CD14-positive monocyte (primary cell): ENCODE data around the gene IL21R. TPM values are rescaled to one million over a fixed set of nuclear protein-coding genes. Genes with fewer than 3 reads are reported as not detected.
A peak's percentile ranks its signal among the peaks of the same experiment; 100 is the strongest.
"Not testable (repeated sequence)": the region's sequence is repeated elsewhere in the genome, so short reads cannot be mapped to it uniquely, and the experiment has no call there.

Experiments used
- DNase-seq, 3 donors: peaks; one replicate each; pipeline ENCODE4 v3.0.0-alpha.2; 2011 to 2022
- H2AFZ ChIP-seq: 2 replicates; pipeline ENCODE4 v1.6.0; 2012; ENCODE audit warnings: mild to moderate bottlenecking, low read depth, low read length, inconsistent platforms; ENCODE audit not compliant: insufficient read depth, poor library complexity, severe bottlenecking
- H3K27ac ChIP-seq, 2 donors: 1 replicate in 1 of 2; 2 replicates in 1 of 2; pipeline ENCODE4 v1.5.1; 2012 to 2013; ENCODE audit warnings: low read length in 2 of 2, control low read depth in 1 of 2, inconsistent platforms in 1 of 2, low read depth in 1 of 2, mild to moderate bottlenecking in 1 of 2
- H3K27me3 ChIP-seq, 2 donors: one replicate each; pipeline versions ENCODE4 v1.6.0 to v1.6.1; 2011 to 2013; ENCODE audit warnings: low read length in 2 of 2; ENCODE audit not compliant: control insufficient read depth in 2 of 2, insufficient read depth in 2 of 2
- H3K36me3 ChIP-seq, 2 donors: replicated peaks in 1 of 2; 1 replicate in 1 of 2; 2 replicates in 1 of 2; pipeline versions ENCODE4 v1.5.1 to v1.6.1; 2012 to 2013; ENCODE audit warnings: low read length in 2 of 2, control low read depth in 1 of 2, inconsistent platforms in 1 of 2, mild to moderate bottlenecking in 1 of 2; ENCODE audit not compliant: insufficient read depth in 2 of 2, control insufficient read depth in 1 of 2
- H3K4me1 ChIP-seq, 2 donors: 1 replicate in 1 of 2; 2 replicates in 1 of 2; pipeline versions ENCODE4 v1.5.1 to v1.6.1; 2012 to 2013; ENCODE audit warnings: low read length in 2 of 2, control low read depth in 1 of 2, inconsistent platforms in 1 of 2, mild to moderate bottlenecking in 1 of 2, moderate library complexity in 1 of 2; ENCODE audit not compliant: insufficient read depth in 2 of 2, control insufficient read depth in 1 of 2
- H3K4me2 ChIP-seq: replicated peaks from 2 replicates; pipeline ENCODE3; 2012; ENCODE audit warnings: low read length, moderate library complexity, mild to moderate bottlenecking; ENCODE audit not compliant: poor library complexity, severe bottlenecking; ENCODE audit errors: extremely low read depth
- H3K4me3 ChIP-seq, 3 experiments: fragments of 200-600 bp in 1 of 3; sonication (generic) in 1 of 3; replicated peaks in 1 of 3; 1 replicate in 2 of 3; 2 replicates in 1 of 3; pipeline ENCODE4 v1.5.1; 2011 to 2013; ENCODE audit warnings: low read length in 3 of 3, mild to moderate bottlenecking in 3 of 3, control low read depth in 2 of 3, low read depth in 2 of 3, inconsistent platforms in 1 of 3, moderate library complexity in 1 of 3
- H3K79me2 ChIP-seq: 2 replicates; pipeline ENCODE4 v1.6.0; 2012; ENCODE audit warnings: mild to moderate bottlenecking, control low read depth, inconsistent platforms, low read length, moderate library complexity; ENCODE audit not compliant: insufficient read depth
- H3K9ac ChIP-seq: 2 replicates; pipeline ENCODE4 v1.6.0; 2017; ENCODE audit warnings: low read length, mild to moderate bottlenecking; ENCODE audit not compliant: insufficient read depth, poor library complexity, severe bottlenecking
- H3K9me3 ChIP-seq, 2 donors: replicated peaks in 1 of 2; 1 replicate in 1 of 2; 2 replicates in 1 of 2; pipeline versions ENCODE4 v1.5.1 to v1.6.1; 2012 to 2013; ENCODE audit warnings: low read length in 2 of 2, control low read depth in 1 of 2; ENCODE audit not compliant: control insufficient read depth in 1 of 2, insufficient read depth in 1 of 2
- H4K20me1 ChIP-seq: 2 replicates; pipeline ENCODE4 v1.6.0; 2012; ENCODE audit warnings: mild to moderate bottlenecking, low read length, control low read depth, moderate library complexity; ENCODE audit not compliant: insufficient read depth
- H3K27ac Mint-ChIP-seq, 7 donors: one replicate each; pipeline ENCODE4 v1.8.0; 2020; ENCODE audit warnings: mild to moderate bottlenecking in 7 of 7, mixed read lengths in 7 of 7, moderate library complexity in 6 of 7, inconsistent platforms in 2 of 7
- H3K27me3 Mint-ChIP-seq, 3 donors: one replicate each; pipeline ENCODE4 v1.8.0; 2021 to 2022; ENCODE audit warnings: low read depth in 3 of 3, mild to moderate bottlenecking in 3 of 3, mixed read lengths in 3 of 3, moderate library complexity in 3 of 3, inconsistent platforms in 1 of 3
- H3K36me3 Mint-ChIP-seq, 2 donors: one replicate each; pipeline ENCODE4 v1.8.0; 2020; ENCODE audit warnings: mixed read lengths in 2 of 2, inconsistent platforms in 1 of 2, mild to moderate bottlenecking in 1 of 2
- H3K4me1 Mint-ChIP-seq: one replicate; pipeline ENCODE4 v1.8.0; 2020; ENCODE audit warnings: mild to moderate bottlenecking, mixed read lengths
- H3K4me3 Mint-ChIP-seq, 2 donors: one replicate each; pipeline ENCODE4 v1.8.0; 2020; ENCODE audit warnings: mild to moderate bottlenecking in 2 of 2, mixed read lengths in 2 of 2, moderate library complexity in 1 of 2
- H3K9me3 Mint-ChIP-seq, 7 donors: one replicate each; pipeline ENCODE4 v1.8.0; 2020 to 2022; ENCODE audit warnings: mixed read lengths in 7 of 7, mild to moderate bottlenecking in 6 of 7, moderate library complexity in 6 of 7, inconsistent platforms in 2 of 7
- WGBS: methylation state at CpG from one replicate; pipeline ENCODE4 v1.1.5; 2013; ENCODE audit warnings: missing lambda C conversion rate; ENCODE audit not compliant: insufficient coverage; 5-methylcytosine and 5-hydroxymethylcytosine counted together
- intact Hi-C, 2 donors: fragments of 100-400 bp; cut with micrococcal nuclease; formaldehyde crosslinking; loops; one replicate each; pipeline versions ENCODE4 v1.15.0 to v1.15.1; 2023
- polyA plus RNA-seq, 3 donors: library from polyadenylated mRNA; depleted of rRNA in 1 of 3; unstranded in 2 of 3; stranded (reverse) in 1 of 3; fragments of 300-500 nt in 2 of 3; fragments of >200 nt in 1 of 3; fragmentation: Illumina TruSeq in 2 of 3; gene quantifications; 1 replicate in 2 of 3; 2 replicates in 1 of 3; pipeline ENCODE4 v1.2.3, GENCODE V29; 2012 to 2021
- TF ChIP-seq, protein P1 (sequence below): fragments of 200-600 bp; IDR thresholded peaks from one replicate; pipeline ENCODE4 v1.8.0; 2022; ENCODE audit warnings: antibody characterized with exemption, mild to moderate bottlenecking

The IL21R gene
- polyA plus RNA-seq, 3 donors = 1.0 to 1.7 (median 1.4) TPM

DNA sequence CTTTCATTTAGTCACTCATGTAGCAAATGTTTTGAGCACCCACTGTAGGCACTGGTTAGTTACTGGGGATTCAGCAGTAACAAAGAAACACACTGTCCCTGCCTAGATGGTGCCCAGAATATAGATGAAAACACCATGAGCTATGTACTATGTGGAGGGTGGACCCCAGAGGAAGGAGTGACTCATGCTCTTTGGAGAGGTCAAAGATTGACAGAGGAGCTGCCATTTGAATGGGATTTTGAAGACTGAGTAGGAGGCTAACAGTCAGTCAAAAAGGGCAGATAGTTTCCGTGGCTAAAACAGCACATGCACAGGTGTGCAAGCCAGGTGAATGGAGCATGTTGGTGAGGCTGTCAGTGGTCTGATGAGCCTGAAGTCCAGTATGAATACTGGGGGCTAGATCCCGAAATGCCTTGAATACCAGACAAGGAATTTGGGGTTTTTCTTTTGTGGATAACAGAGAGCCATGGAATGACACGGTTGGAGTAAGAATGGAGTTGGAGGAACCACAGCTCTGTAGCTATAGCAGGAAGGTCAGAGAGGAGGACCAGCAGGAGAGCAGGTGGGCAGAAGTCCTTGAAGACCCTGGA lies 6.1 kb downstream of the IL21R start:
- H4K20me1 ChIP-seq = no peaks in the 10 kb centered on the region
- no peaks in the 10 kb centered on the region for H3K9me3 ChIP-seq
- WGBS = 100% methylated on average over 3 of the region's 3 CpGs
- H3K4me1 ChIP-seq = peaks cover 28 to 55% of the 10 kb centered on the region in 2 donors
- peaks cover 2 to 5% of the 10 kb centered on the region in 2 donors for H3K36me3 Mint-ChIP-seq
- no peaks in the 10 kb centered on the region for H3K79me2 ChIP-seq
- peaks cover 0 to 10% (median 3%) of the 10 kb centered on the region in 3 donors for H3K27me3 Mint-ChIP-seq
- no peaks in the 10 kb centered on the region for H3K27me3 ChIP-seq
- H3K4me3 ChIP-seq = no peak overlapping the region
- H3K4me3 Mint-ChIP-seq = peak overlapping the region in 1 of 2 donors; percentile 8
- H3K4me1 Mint-ChIP-seq = peaks cover 48% of the 10 kb centered on the region
- TF ChIP-seq, protein P1, sequence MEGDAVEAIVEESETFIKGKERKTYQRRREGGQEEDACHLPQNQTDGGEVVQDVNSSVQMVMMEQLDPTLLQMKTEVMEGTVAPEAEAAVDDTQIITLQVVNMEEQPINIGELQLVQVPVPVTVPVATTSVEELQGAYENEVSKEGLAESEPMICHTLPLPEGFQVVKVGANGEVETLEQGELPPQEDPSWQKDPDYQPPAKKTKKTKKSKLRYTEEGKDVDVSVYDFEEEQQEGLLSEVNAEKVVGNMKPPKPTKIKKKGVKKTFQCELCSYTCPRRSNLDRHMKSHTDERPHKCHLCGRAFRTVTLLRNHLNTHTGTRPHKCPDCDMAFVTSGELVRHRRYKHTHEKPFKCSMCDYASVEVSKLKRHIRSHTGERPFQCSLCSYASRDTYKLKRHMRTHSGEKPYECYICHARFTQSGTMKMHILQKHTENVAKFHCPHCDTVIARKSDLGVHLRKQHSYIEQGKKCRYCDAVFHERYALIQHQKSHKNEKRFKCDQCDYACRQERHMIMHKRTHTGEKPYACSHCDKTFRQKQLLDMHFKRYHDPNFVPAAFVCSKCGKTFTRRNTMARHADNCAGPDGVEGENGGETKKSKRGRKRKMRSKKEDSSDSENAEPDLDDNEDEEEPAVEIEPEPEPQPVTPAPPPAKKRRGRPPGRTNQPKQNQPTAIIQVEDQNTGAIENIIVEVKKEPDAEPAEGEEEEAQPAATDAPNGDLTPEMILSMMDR = no peak
- DNase-seq = peak in 2 of 3 donors; percentile 4 to 57
- peak overlapping the region in 1 of 2 donors; percentile 9 for H3K27ac ChIP-seq
- H3K27ac Mint-ChIP-seq = peak overlapping the region in 6 of 7 donors; percentile 9 to 77 (median 55)
- intact Hi-C loops = loop anchor here in 1 of 2 donors (10.0 kb wide), 1 partner anchor 83 kb away; no protein-coding TSS in a partner anchor
- H3K36me3 ChIP-seq = no peaks in the 10 kb centered on the region
- no peak overlapping the region for H2AFZ ChIP-seq
- peaks cover 0 to 11% (median 0%) of the 10 kb centered on the region in 7 donors for H3K9me3 Mint-ChIP-seq
- peak overlapping the region; percentile 8 for H3K4me2 ChIP-seq
- no peak overlapping the region for H3K9ac ChIP-seq

DNA sequence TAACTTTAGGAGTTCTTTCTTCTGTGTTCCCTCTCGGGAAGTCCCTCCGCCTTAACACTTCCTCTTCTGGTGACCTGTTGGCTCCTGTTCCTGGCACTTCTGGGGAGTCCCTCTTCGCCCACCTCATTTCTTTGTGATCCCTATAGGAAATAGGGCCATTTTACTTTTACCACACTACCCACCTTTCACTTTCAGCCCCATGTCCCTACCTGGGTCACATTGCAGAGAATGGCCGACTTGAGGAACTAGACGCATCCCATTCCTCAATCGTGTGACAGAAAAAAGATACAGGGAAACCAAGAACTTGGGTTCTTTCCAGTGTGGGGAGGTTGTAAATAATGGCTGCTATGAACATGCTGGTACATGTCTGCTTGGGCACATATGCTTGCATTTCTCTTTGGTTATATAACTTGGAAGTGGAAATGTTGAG lies 6.6 kb downstream of the IL21R start:
- H3K9me3 Mint-ChIP-seq = peaks cover 0 to 8% (median 0%) of the 10 kb centered on the region in 7 donors
- Histone ChIP-seq H3K36me3 (no peaks in the 10 kb centered on the region), H3K4me2 (peak overlapping the region; percentile 8), H3K27me3 (no peaks in the 10 kb centered on the region), H3K27ac (peak overlapping the region in 1 of 2 donors; percentile 9), H3K4me3 (no peak overlapping the region), H3K79me2 (no peaks in the 10 kb centered on the region), H3K9ac (no peak overlapping the region), H3K9me3 (no peaks in the 10 kb centered on the region), H3K4me1 (peaks cover 27 to 53% of the 10 kb centered on the region in 2 donors), H2AFZ (no peak overlapping the region), H4K20me1 (no peaks in the 10 kb centered on the region)
- DNase-seq = peak in 2 of 3 donors; percentile 46 to 77
- H3K36me3 Mint-ChIP-seq = peaks cover 2 to 4% of the 10 kb centered on the region in 2 donors
- TF ChIP-seq, protein P1 = no peak
- intact Hi-C loops = loop anchor here in 1 of 2 donors (10.0 kb wide), 1 partner anchor 84 kb away; no protein-coding TSS in a partner anchor
- H3K4me1 Mint-ChIP-seq = peaks cover 50% of the 10 kb centered on the region
- H3K27ac Mint-ChIP-seq = peak overlapping the region in 4 of 7 donors; percentile 6 to 68 (median 26)
- WGBS = 72% methylated on average over 2 of the region's 6 CpGs
- H3K4me3 Mint-ChIP-seq = no peak overlapping the region
- H3K27me3 Mint-ChIP-seq = peaks cover 0 to 6% (median 0%) of the 10 kb centered on the region in 3 donors

DNA sequence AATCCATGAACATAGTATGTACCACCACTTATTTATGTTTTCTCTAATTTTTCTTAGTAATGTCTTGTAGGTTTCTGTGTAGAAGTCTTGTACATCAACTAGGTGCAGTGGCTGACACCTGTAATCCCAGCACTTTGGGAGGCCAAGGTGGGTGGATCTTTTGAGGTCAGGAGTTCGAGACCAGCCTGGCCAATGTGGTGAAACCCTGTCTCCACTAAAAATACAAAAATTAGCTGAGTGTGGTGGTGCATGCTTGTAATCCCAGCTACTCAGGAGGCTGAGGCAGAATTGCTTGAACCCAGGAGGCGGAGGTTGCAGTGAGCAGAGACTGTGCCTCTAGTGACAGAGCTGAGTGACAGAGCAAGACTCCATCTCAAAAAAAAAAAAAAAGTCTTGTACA lies 8.0 kb downstream of the IL21R start:
- H3K4me3 Mint-ChIP-seq, H3K36me3 Mint-ChIP-seq, H3K27me3 ChIP-seq, H3K27ac ChIP-seq, H2AFZ ChIP-seq, H3K36me3 ChIP-seq, H3K4me3 ChIP-seq, H3K27ac Mint-ChIP-seq, H3K27me3 Mint-ChIP-seq, H4K20me1 ChIP-seq, H3K9me3 Mint-ChIP-seq, DNase-seq, H3K9me3 ChIP-seq, H3K4me2 ChIP-seq, H3K79me2 ChIP-seq, H3K9ac ChIP-seq: not testable (repeated sequence)
- intact Hi-C loops = loop anchor here in 1 of 2 donors (10.0 kb wide), 1 partner anchor 85 kb away; no protein-coding TSS in a partner anchor
- H3K4me1 ChIP-seq = peaks cover 22 to 56% of the 10 kb centered on the region in 2 donors
- no CpG with 5 or more reads among the region's 2 CpGs for WGBS
- H3K4me1 Mint-ChIP-seq = peaks cover 48% of the 10 kb centered on the region
